RWPE2 (cell line): ENCODE results near the gene DNAJC7.

Experiments
- ATAC-seq: fragments of 200-7000 bp; cut with Tn5 transposase; 3 replicates; pipeline ENCODE4 v1.9.1; 2021; ENCODE audit warnings: low read depth
- DNase-seq: peaks from one replicate; pipeline ENCODE4 v3.0.0-alpha.2; 2020; ENCODE audit warnings: low spot score
- H3K27ac ChIP-seq: fragments of 450-650 bp; 2 replicates; pipeline ENCODE4 v1.5.1; 2017; ENCODE audit warnings: mild to moderate bottlenecking; ENCODE audit not compliant: poor library complexity, severe bottlenecking
- H3K27me3 ChIP-seq: fragments of 250-450 bp; sonication (Bioruptor Pico); 2 replicates; pipeline ENCODE4 v1.5.1; 2021; ENCODE audit warnings: mild to moderate bottlenecking, moderate library complexity; ENCODE audit not compliant: insufficient read depth, poor library complexity, severe bottlenecking
- H3K36me3 ChIP-seq: fragments of 250-450 bp; sonication (Bioruptor Pico); 2 replicates; pipeline ENCODE4 v1.5.1; 2020; ENCODE audit warnings: low read depth, mild to moderate bottlenecking, moderate library complexity
- H3K4me1 ChIP-seq: fragments of 250-450 bp; sonication (Bioruptor Pico); 2 replicates; pipeline ENCODE4 v1.5.1; 2021; ENCODE audit warnings: mild to moderate bottlenecking, moderate library complexity; ENCODE audit not compliant: insufficient read depth, poor library complexity, severe bottlenecking
- H3K4me3 ChIP-seq: fragments of 250-450 bp; sonication (Bioruptor Pico); 2 replicates; pipeline ENCODE4 v1.5.1; 2021; ENCODE audit warnings: mild to moderate bottlenecking, moderate library complexity; ENCODE audit not compliant: severe bottlenecking
- H3K9me3 ChIP-seq: fragments of 250-450 bp; sonication (Bioruptor Pico); 2 replicates; pipeline ENCODE4 v1.5.1; 2021; ENCODE audit warnings: mild to moderate bottlenecking, moderate library complexity; ENCODE audit not compliant: severe bottlenecking
- TF ChIP-seq, protein P1 (sequence below): fragments of 450-650 bp; IDR thresholded peaks from one replicate; pipeline ENCODE4 v1.5.1; 2017; ENCODE audit warnings: mild to moderate bottlenecking, moderate library complexity; ENCODE audit not compliant: poor library complexity, severe bottlenecking

The DNAJC7 gene

DNA sequence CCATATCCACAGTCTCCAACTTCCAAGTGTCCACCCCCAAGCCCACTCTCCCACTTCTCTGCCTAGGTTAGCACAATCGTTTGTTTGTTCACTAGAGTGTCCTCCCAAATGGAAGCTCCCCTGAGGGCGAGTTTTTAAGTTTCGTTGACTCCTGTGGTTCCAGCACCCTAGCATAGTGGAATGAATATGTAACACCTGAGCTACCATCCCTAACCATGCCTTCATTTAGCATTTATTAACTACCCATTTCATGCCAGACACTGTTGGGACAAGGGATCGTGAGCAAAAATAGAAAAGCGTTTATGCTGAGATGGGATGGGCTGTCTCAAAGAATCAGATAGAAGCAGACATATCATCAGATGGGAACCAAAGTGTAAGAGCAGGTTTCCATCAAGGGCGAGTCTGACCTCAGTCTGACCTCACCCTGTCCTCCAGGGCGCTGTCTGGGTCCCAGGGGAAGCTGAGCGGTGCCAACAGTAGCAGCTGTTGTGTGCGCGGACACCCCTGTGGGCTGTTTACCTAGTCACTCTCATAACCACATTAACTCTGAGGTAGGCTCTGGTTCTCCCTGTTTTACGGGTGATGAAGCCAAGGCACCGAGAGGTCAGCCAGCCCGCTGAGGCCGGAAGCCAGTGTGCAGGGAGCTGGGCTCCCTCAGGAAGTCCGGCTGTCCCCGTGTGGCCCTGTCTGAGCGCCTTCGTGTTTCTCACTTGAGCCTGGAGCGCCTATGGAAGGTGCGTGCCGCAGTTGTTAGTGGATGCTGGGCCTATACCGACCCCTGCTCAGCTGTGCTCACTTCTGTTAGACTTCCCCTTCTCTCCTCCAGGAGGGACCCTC is 44.5 kb downstream of the DNAJC7 start:
- Histone ChIP-seq H3K27me3 (no peaks in the 10 kb centered on the region), H3K4me3 (no peak overlapping the region), H3K9me3 (no peaks in the 10 kb centered on the region), H3K27ac (no peak overlapping the region), H3K36me3 (peaks cover 77% of the 10 kb centered on the region), H3K4me1 (no peaks in the 10 kb centered on the region)
- DNase-seq (no peak), ATAC-seq (0 out of 3 replicates have a peak, but pooled peaks have one; percentile 6)
- TF ChIP-seq, protein P1, sequence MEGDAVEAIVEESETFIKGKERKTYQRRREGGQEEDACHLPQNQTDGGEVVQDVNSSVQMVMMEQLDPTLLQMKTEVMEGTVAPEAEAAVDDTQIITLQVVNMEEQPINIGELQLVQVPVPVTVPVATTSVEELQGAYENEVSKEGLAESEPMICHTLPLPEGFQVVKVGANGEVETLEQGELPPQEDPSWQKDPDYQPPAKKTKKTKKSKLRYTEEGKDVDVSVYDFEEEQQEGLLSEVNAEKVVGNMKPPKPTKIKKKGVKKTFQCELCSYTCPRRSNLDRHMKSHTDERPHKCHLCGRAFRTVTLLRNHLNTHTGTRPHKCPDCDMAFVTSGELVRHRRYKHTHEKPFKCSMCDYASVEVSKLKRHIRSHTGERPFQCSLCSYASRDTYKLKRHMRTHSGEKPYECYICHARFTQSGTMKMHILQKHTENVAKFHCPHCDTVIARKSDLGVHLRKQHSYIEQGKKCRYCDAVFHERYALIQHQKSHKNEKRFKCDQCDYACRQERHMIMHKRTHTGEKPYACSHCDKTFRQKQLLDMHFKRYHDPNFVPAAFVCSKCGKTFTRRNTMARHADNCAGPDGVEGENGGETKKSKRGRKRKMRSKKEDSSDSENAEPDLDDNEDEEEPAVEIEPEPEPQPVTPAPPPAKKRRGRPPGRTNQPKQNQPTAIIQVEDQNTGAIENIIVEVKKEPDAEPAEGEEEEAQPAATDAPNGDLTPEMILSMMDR: no peak

DNA sequence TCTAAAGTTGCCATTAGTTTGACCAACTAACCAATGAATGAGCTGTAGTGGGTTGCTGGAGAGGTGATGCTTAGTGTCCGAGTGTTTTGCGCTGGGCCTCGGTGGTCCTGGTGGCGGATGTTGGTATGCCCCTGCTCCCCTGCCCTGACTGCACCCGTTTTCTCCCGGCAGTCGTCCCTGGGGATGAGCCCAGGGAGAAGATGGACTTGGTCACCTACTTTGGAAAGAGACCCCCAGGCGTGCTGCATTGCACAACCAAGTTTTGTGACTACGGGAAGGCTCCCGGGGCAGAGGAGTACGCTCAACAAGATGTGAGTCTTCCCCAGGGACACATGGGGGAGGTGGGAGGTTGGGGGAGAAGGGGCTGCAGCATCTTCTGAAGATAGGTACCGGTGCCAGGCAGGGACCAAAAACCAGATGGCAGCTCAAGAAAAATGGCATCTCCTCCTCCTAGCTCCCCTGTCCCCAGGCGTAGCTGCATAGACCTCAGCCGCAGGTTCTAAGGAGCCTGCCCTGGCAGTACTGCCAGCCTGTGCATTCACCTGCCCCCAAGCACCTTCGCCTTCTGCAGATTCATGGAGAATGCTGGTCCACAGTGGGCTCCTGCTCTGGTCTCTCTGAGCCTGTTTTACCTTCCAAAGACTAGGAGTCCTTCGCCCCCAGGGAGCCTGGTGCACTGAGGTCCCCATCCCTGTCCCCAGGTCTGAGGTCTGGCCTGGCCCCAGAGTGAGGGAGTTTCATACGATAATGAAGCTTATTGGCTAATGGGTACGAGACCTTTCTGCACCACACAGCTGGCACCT is 45.3 kb downstream of the DNAJC7 start:
- peaks cover 68% of the 10 kb centered on the region for H3K36me3 ChIP-seq
- DNase-seq: no peak

DNA sequence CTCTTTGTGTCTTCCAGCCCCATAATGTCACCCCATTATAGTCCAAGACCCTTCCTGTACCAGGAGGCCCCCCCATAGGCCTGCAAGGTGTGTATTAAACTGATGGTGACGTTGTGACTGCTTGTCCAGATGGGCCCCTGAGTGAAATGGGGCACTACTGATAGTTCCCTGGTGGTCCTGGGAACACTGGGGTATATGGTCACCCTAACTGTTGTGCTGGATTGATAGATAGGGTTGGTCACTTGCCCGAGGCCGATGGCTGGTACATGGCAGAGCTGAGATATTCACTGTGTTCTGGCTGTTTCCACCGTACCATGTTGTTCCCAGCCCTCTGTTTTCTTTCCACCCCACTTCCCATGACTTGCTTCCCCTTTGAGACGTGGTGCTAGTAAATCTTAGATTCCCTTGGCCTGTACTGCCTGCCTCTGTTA is 46.3 kb downstream of the DNAJC7 start:
- ATAC-seq (no peak), DNase-seq (no peak)
- TF ChIP-seq, protein P1: no peak
- Histone ChIP-seq H3K4me3 (no peak overlapping the region), H3K27ac (no peak overlapping the region), H3K9me3 (no peaks in the 10 kb centered on the region), H3K27me3 (no peaks in the 10 kb centered on the region), H3K4me1 (no peaks in the 10 kb centered on the region), H3K36me3 (peaks cover 58% of the 10 kb centered on the region)

More for the DNA sequence above, 45.3 kb downstream of the DNAJC7 start:
- no peaks in the 10 kb centered on the region for H3K4me1 ChIP-seq
- TF ChIP-seq, protein P1: no peak
- ATAC-seq: no peak
- no peak overlapping the region for H3K4me3 ChIP-seq
- H3K27me3 ChIP-seq: no peaks in the 10 kb centered on the region
- no peak overlapping the region for H3K27ac ChIP-seq
- no peaks in the 10 kb centered on the region for H3K9me3 ChIP-seq

DNA sequence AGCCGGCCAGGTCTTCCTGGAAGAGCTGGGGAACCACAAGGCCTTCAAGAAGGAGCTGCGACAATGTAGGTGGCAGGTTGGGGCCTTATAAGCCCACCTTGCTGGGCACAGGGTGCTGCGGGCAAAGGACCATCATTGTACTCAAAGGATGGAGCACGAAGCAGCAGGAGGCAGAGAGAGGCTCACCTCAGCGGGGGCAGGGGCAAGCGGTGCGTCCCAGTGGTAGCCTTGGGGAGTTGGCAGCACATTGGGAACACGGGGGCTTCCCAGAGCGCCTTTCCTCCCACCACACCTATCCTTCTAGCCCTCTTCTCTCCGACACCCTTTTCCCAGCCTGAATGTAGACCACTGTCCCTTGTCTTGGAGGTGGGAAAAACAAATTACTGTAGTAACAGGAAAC is 48.6 kb downstream of the DNAJC7 start:
- no peak for ATAC-seq
- Histone ChIP-seq H3K36me3 (peaks cover 41% of the 10 kb centered on the region), H3K4me1 (no peaks in the 10 kb centered on the region), H3K9me3 (no peaks in the 10 kb centered on the region), H3K27ac (no peak overlapping the region), H3K4me3 (no peak overlapping the region), H3K27me3 (no peaks in the 10 kb centered on the region)
- TF ChIP-seq, protein P1: no peak
- DNase-seq: no peak
